Measurements from ENCODE around the gene SYNPO2. TPM values are rescaled to one million over a fixed set of nuclear protein-coding genes. Genes with fewer than 3 reads are reported as not detected.

Gene SYNPO2
- total and polyA plus RNA-seq, 2 donors (not counting 1 experiment from before 2014, with no cell fraction given): 0.03 to 0.20 TPM

GRCh38 chr4:118939169-118939783 is 50.6 kb downstream of the SYNPO2 start:
- TF ChIP-seq EZH2 (IDR thresholded peaks at IDR 0.05; ENCODE audit: borderline replicate concordance, insufficient read depth, low read depth, low read length, poor library complexity, severe bottlenecking): no peak
- TF ChIP-seq CTCF (IDR thresholded peaks at IDR 0.05): no peak
- Histone ChIP-seq H3K9ac (ENCODE audit: low read length) (no peak overlapping the region), H3K27ac (ENCODE audit: low read length in 2 of 2) (no peak overlapping the region), H3K27me3 (replicated peaks in 1 of 4; ENCODE audit: control extremely low read depth in 1 of 4, control insufficient read depth in 3 of 4, insufficient read depth in 4 of 4, low read length in 3 of 4) (peaks cover 0 to 6% (median 1%) of the 10 kb centered on the region in 4 experiments), H4K20me1 (ENCODE audit: control insufficient read depth, insufficient read depth, low read length, poor library complexity, severe bottlenecking) (no peaks in the 10 kb centered on the region), H3K4me2 (replicated peaks; ENCODE audit: low read depth, low read length, poor library complexity, severe bottlenecking) (no peak overlapping the region), H3K4me1 (ENCODE audit: control insufficient read depth in 2 of 2, insufficient read depth in 2 of 2, low read length in 2 of 2) (no peaks in the 10 kb centered on the region), H3K9me3 (ENCODE audit: control extremely low read depth in 1 of 3, control insufficient read depth in 2 of 3, insufficient read depth in 1 of 3, low read length in 2 of 3) (no peaks in the 10 kb centered on the region), H2AFZ (ENCODE audit: insufficient read depth, low read depth, low read length, poor library complexity, severe bottlenecking) (no peak overlapping the region), H3K4me3 (ENCODE audit: control extremely low read depth in 1 of 5, extremely low read depth in 1 of 5, insufficient read depth in 1 of 5, low read depth in 2 of 5, low read length in 4 of 5) (no peak overlapping the region), H3K36me3 (replicated peaks in 1 of 2; ENCODE audit: control extremely low read depth in 1 of 2, control insufficient read depth in 1 of 2, extremely low read depth in 1 of 2, insufficient read depth in 2 of 2, low read length in 1 of 2) (no peaks in the 10 kb centered on the region), H3K79me2 (ENCODE audit: control insufficient read depth, insufficient read depth, low read length) (no peaks in the 10 kb centered on the region)
- WGBS (ENCODE audit: insufficient coverage): 96% methylated on average over 4 of the region's 10 CpGs
- H3K4me3 Mint-ChIP-seq: no peak overlapping the region
- no peak for DNase-seq
- ATAC-seq (ENCODE audit: low read depth): no peak
- no peaks in the 10 kb centered on the region for H3K4me1 Mint-ChIP-seq
- peaks cover 24% of the 10 kb centered on the region for H3K27me3 Mint-ChIP-seq
- ChIA-PET CTCF (interaction anchor here (1.1 kb wide), 1 partner anchor 75 kb away, joined by 3 read pairs; no protein-coding TSS in a partner anchor), POLR2A (no interaction called here)
- no peak overlapping the region for H3K27ac Mint-ChIP-seq
- no peaks in the 10 kb centered on the region for H3K9me3 Mint-ChIP-seq (ENCODE audit: insufficient read depth)
- intact Hi-C loops (cut with micrococcal nuclease): no loop called here

GRCh38 chr4:118941149-118941548 is 52.5 kb downstream of the SYNPO2 start:
- Mint-ChIP-seq H3K27ac (no peak overlapping the region), H3K4me1 (no peaks in the 10 kb centered on the region), H3K27me3 (peaks cover 26% of the 10 kb centered on the region), H3K9me3 (ENCODE audit: insufficient read depth) (no peaks in the 10 kb centered on the region), H3K4me3 (no peak overlapping the region)
- TF ChIP-seq EZH2 (IDR thresholded peaks at IDR 0.05; ENCODE audit: borderline replicate concordance, insufficient read depth, low read depth, low read length, poor library complexity, severe bottlenecking) (no peak), CTCF (IDR thresholded peaks at IDR 0.05) (no peak)
- ATAC-seq (ENCODE audit: low read depth) (no peak), DNase-seq (no peak)
- POLR2A ChIA-PET: no interaction called here
- Histone ChIP-seq H3K79me2 (ENCODE audit: control insufficient read depth, insufficient read depth, low read length) (no peaks in the 10 kb centered on the region), H3K9ac (ENCODE audit: low read length) (no peak overlapping the region), H3K4me1 (ENCODE audit: control insufficient read depth in 2 of 2, insufficient read depth in 2 of 2, low read length in 2 of 2) (no peaks in the 10 kb centered on the region), H3K4me2 (replicated peaks; ENCODE audit: low read depth, low read length, poor library complexity, severe bottlenecking) (no peak overlapping the region), H3K9me3 (ENCODE audit: control extremely low read depth in 1 of 3, control insufficient read depth in 2 of 3, insufficient read depth in 1 of 3, low read length in 2 of 3) (no peaks in the 10 kb centered on the region), H4K20me1 (ENCODE audit: control insufficient read depth, insufficient read depth, low read length, poor library complexity, severe bottlenecking) (no peaks in the 10 kb centered on the region), H2AFZ (ENCODE audit: insufficient read depth, low read depth, low read length, poor library complexity, severe bottlenecking) (no peak overlapping the region), H3K27ac (ENCODE audit: low read length in 2 of 2) (no peak overlapping the region), H3K27me3 (replicated peaks in 1 of 4; ENCODE audit: control extremely low read depth in 1 of 4, control insufficient read depth in 3 of 4, insufficient read depth in 4 of 4, low read length in 3 of 4) (peaks cover 0 to 6% (median 1%) of the 10 kb centered on the region in 4 experiments), H3K36me3 (replicated peaks in 1 of 2; ENCODE audit: control extremely low read depth in 1 of 2, control insufficient read depth in 1 of 2, extremely low read depth in 1 of 2, insufficient read depth in 2 of 2, low read length in 1 of 2) (no peaks in the 10 kb centered on the region), H3K4me3 (ENCODE audit: control extremely low read depth in 1 of 5, extremely low read depth in 1 of 5, insufficient read depth in 1 of 5, low read depth in 2 of 5, low read length in 4 of 5) (no peak overlapping the region)
- intact Hi-C loops (cut with micrococcal nuclease): no loop called here
- 94% methylated on average over 1 of the region's 1 CpG for WGBS (ENCODE audit: insufficient coverage)
- CTCF ChIA-PET: no interaction called here

All from B cell (primary cell).